Activated CD4-positive, alpha-beta T cell treated with anti-CD3 and anti-CD28 coated beads, Interleukin-2, amount 50 U/mL, for 24 hours (primary cell): ENCODE measurements around the gene ARHGEF16.

ENCODE experiments used
- DNase-seq, 2 donors: peaks; one replicate each; pipeline ENCODE4 v3.0.0-alpha.2; 2020; ENCODE audit warnings: low read depth in 1 of 2, low spot score in 1 of 2

Gene ARHGEF16

GRCh38 chr1:3420218-3420951 is 34.1 kb upstream of the ARHGEF16 start:
- no peak for DNase-seq

- DNase-seq, result no peak
Observed at GRCh38 chr1:3422638-3423037, 31.8 kb upstream of the ARHGEF16 start.

GRCh38 chr1:3423245-3423829 is 31.1 kb upstream of the ARHGEF16 start:
- DNase-seq, result no peak

- no peak for DNase-seq
Observed at GRCh38 chr1:3423896-3424611, 30.4 kb upstream of the ARHGEF16 start.

GRCh38 chr1:3425486-3426215 is 28.8 kb upstream of the ARHGEF16 start:
- no peak for DNase-seq

- DNase-seq, result no peak
Observed at GRCh38 chr1:3426956-3427535, 27.4 kb upstream of the ARHGEF16 start.

- no peak for DNase-seq
Observed at GRCh38 chr1:3427711-3428704, 26.5 kb upstream of the ARHGEF16 start.

- no peak for DNase-seq
Observed at GRCh38 chr1:3428899-3429298, 25.6 kb upstream of the ARHGEF16 start.

- DNase-seq, result no peak
Observed at GRCh38 chr1:3429320-3429719, 25.1 kb upstream of the ARHGEF16 start.

- DNase-seq, result no peak
Observed at GRCh38 chr1:3429766-3430165, 24.7 kb upstream of the ARHGEF16 start.

- no peak for DNase-seq
Observed at GRCh38 chr1:3430406-3430805, 24.1 kb upstream of the ARHGEF16 start.

GRCh38 chr1:3430820-3431219 is 23.6 kb upstream of the ARHGEF16 start:
- no peak for DNase-seq

GRCh38 chr1:3431266-3431665 is 23.2 kb upstream of the ARHGEF16 start:
- no peak for DNase-seq

- no peak for DNase-seq
Observed at GRCh38 chr1:3431686-3432085, 22.8 kb upstream of the ARHGEF16 start.

- DNase-seq, result no peak
Observed at GRCh38 chr1:3432306-3432705, 22.2 kb upstream of the ARHGEF16 start.

- DNase-seq, result no peak
Observed at GRCh38 chr1:3433076-3433475, 21.4 kb upstream of the ARHGEF16 start.

- no peak for DNase-seq
Observed at GRCh38 chr1:3433596-3434320, 20.7 kb upstream of the ARHGEF16 start.

- DNase-seq, result no peak
Observed at GRCh38 chr1:3434406-3435110, 19.9 kb upstream of the ARHGEF16 start.

GRCh38 chr1:3435666-3436065 is 18.8 kb upstream of the ARHGEF16 start:
- no peak for DNase-seq
